ENCODE measurements around the gene NKX2-2. TPM values are rescaled to one million over a fixed set of nuclear protein-coding genes. Genes with fewer than 3 reads are reported as not detected.

NKX2-2 gene
- total and polyA plus RNA-seq, 4 donors: not detected

DNA sequence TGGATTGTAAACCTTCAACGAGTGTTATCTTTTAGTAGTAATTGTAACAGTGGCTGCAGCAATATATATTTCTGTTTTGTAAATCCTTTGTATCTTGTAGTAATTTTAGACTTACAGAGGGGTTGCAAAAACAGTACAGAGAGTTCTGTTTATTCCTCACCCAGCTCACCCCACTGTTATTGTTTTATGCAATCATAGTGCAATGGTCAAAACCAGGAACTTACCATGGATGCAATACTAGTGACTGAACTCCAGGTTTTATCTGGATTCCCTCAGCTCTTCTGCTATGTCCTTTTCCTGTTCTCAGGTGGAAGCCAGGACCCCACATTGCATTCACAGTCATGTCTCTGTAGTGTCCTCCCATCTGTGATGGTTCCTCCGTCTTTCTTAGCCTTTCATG lies 42.5 kb upstream of the NKX2-2 start (continued):
- TF ChIP-seq YY1 (IDR thresholded peaks at IDR 0.05): peak; percentile 54

DNA sequence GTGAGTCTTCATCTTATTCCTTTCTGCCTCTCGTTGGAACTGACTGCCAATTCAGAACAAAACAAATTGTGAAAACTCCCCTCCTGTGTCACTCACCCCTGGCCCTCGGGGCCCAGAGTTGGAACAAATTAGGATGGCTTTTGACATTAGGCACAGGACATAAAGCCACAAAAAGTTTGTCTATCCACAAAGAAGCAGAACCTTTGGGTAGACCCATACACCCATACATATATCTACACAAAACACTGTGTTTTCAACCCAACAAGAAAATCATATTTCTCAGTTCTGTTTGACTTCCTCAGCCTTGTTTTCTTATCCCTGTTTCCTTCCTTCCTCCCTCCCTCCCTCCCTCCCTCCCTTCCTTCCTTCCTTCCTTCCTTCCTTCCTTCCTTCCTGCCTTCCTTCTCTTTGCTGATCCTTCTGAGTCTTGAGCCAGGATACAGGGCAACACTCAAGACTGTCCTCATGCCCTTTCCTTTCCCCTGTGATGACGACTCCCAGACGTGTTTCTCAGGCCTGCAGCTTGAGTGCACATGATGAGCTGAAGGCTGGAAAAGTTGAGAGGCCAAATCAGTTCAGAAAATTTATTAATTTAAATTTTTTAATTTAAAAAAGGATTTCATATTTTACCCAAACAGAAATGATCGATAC lies 41.7 kb upstream of the NKX2-2 start:
- no peaks in the 10 kb centered on the region for H3K27me3 ChIP-seq (ENCODE audit: control insufficient read depth in 4 of 4, insufficient read depth in 4 of 4, low read length in 3 of 4)
- WGBS: 72% methylated on average over 5 of the region's 5 CpGs
- no peaks in the 10 kb centered on the region for H3K9me3 ChIP-seq (ENCODE audit: control insufficient read depth in 4 of 4, low read length in 3 of 4)
- no peak for DNase-seq (ENCODE audit: low spot score)
- H3K36me3 ChIP-seq (ENCODE audit: control insufficient read depth in 4 of 4, insufficient read depth in 3 of 4, low read depth in 1 of 4, low read length in 3 of 4): no peaks in the 10 kb centered on the region
- no peak overlapping the region for H3K9ac ChIP-seq (ENCODE audit: low read depth in 1 of 2, low read length in 2 of 2)
- TF ChIP-seq FOXA1 (IDR thresholded peaks at IDR 0.05) (no peak), FOXA2 (IDR thresholded peaks at IDR 0.05) (no peak), JUND (IDR thresholded peaks at IDR 0.05) (no peak), SP1 (IDR thresholded peaks at IDR 0.05) (no peak)
- TF ChIP-seq, protein P1, sequence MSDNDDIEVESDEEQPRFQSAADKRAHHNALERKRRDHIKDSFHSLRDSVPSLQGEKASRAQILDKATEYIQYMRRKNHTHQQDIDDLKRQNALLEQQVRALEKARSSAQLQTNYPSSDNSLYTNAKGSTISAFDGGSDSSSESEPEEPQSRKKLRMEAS (IDR thresholded peaks at IDR 0.05): no peak
- no peak overlapping the region for H3K27ac ChIP-seq (ENCODE audit: low read depth in 1 of 2, low read length in 2 of 2)
- peaks cover 0 to 7% (median 4%) of the 10 kb centered on the region in 4 donors for H3K4me1 ChIP-seq (ENCODE audit: control insufficient read depth in 4 of 4, insufficient read depth in 4 of 4, low read length in 3 of 4)
- H3K4me3 ChIP-seq (ENCODE audit: low read depth in 1 of 3, low read length in 3 of 3): no peak overlapping the region

DNA sequence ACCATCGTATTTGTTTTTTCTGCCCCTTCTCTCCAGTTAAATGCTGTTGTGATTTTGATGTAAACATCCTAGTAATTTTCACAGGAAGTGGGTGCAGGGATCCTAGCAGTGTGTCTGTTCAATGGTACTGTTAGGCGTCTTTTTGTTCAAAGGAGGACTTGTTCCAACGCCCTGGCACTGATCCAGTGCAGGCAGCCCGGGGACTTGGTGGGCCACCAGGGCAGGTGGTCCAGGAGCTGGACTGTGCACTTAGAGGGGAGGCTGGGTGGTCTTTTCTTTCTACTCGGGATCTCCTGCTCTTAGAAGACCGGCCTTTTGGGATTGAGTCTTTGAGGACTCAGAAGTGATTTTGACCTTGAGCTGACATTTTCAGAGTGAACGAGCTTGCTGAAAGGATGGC lies 41.1 kb upstream of the NKX2-2 start:
- H3K9ac ChIP-seq (ENCODE audit: low read depth in 1 of 2, low read length in 2 of 2): no peak overlapping the region
- TF ChIP-seq, protein P2, sequence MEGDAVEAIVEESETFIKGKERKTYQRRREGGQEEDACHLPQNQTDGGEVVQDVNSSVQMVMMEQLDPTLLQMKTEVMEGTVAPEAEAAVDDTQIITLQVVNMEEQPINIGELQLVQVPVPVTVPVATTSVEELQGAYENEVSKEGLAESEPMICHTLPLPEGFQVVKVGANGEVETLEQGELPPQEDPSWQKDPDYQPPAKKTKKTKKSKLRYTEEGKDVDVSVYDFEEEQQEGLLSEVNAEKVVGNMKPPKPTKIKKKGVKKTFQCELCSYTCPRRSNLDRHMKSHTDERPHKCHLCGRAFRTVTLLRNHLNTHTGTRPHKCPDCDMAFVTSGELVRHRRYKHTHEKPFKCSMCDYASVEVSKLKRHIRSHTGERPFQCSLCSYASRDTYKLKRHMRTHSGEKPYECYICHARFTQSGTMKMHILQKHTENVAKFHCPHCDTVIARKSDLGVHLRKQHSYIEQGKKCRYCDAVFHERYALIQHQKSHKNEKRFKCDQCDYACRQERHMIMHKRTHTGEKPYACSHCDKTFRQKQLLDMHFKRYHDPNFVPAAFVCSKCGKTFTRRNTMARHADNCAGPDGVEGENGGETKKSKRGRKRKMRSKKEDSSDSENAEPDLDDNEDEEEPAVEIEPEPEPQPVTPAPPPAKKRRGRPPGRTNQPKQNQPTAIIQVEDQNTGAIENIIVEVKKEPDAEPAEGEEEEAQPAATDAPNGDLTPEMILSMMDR (IDR thresholded peaks at IDR 0.05; ENCODE audit: low read depth, low read length, missing input control): no peak
- no peak for TF ChIP-seq RXRA (IDR thresholded peaks at IDR 0.05)
- TF ChIP-seq HNF4G (IDR thresholded peaks at IDR 0.05): no peak
- TF ChIP-seq, protein P3, sequence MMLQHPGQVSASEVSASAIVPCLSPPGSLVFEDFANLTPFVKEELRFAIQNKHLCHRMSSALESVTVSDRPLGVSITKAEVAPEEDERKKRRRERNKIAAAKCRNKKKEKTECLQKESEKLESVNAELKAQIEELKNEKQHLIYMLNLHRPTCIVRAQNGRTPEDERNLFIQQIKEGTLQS (IDR thresholded peaks at IDR 0.05): no peak
- no peak for TF ChIP-seq GABPA (IDR thresholded peaks at IDR 0.05 in 1 of 2, conservative IDR thresholded peaks at IDR 0.05 in 1 of 2)
- no peak for TF ChIP-seq HNF4A (conservative IDR thresholded peaks at IDR 0.05)
- TF ChIP-seq, protein P4, sequence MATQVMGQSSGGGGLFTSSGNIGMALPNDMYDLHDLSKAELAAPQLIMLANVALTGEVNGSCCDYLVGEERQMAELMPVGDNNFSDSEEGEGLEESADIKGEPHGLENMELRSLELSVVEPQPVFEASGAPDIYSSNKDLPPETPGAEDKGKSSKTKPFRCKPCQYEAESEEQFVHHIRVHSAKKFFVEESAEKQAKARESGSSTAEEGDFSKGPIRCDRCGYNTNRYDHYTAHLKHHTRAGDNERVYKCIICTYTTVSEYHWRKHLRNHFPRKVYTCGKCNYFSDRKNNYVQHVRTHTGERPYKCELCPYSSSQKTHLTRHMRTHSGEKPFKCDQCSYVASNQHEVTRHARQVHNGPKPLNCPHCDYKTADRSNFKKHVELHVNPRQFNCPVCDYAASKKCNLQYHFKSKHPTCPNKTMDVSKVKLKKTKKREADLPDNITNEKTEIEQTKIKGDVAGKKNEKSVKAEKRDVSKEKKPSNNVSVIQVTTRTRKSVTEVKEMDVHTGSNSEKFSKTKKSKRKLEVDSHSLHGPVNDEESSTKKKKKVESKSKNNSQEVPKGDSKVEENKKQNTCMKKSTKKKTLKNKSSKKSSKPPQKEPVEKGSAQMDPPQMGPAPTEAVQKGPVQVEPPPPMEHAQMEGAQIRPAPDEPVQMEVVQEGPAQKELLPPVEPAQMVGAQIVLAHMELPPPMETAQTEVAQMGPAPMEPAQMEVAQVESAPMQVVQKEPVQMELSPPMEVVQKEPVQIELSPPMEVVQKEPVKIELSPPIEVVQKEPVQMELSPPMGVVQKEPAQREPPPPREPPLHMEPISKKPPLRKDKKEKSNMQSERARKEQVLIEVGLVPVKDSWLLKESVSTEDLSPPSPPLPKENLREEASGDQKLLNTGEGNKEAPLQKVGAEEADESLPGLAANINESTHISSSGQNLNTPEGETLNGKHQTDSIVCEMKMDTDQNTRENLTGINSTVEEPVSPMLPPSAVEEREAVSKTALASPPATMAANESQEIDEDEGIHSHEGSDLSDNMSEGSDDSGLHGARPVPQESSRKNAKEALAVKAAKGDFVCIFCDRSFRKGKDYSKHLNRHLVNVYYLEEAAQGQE (IDR thresholded peaks at IDR 0.05): no peak
- TF ChIP-seq, protein P5, sequence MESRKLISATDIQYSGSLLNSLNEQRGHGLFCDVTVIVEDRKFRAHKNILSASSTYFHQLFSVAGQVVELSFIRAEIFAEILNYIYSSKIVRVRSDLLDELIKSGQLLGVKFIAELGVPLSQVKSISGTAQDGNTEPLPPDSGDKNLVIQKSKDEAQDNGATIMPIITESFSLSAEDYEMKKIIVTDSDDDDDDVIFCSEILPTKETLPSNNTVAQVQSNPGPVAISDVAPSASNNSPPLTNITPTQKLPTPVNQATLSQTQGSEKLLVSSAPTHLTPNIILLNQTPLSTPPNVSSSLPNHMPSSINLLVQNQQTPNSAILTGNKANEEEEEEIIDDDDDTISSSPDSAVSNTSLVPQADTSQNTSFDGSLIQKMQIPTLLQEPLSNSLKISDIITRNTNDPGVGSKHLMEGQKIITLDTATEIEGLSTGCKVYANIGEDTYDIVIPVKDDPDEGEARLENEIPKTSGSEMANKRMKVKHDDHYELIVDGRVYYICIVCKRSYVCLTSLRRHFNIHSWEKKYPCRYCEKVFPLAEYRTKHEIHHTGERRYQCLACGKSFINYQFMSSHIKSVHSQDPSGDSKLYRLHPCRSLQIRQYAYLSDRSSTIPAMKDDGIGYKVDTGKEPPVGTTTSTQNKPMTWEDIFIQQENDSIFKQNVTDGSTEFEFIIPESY (IDR thresholded peaks at IDR 0.05): no peak
- no peak for TF ChIP-seq FOXA2 (IDR thresholded peaks at IDR 0.05)
- H3K4me3 ChIP-seq (ENCODE audit: low read depth in 1 of 3, low read length in 3 of 3): no peak overlapping the region
- no peaks in the 10 kb centered on the region for H3K36me3 ChIP-seq (ENCODE audit: control insufficient read depth in 4 of 4, insufficient read depth in 3 of 4, low read depth in 1 of 4, low read length in 3 of 4)
- no peak for DNase-seq (ENCODE audit: low spot score)
- no peaks in the 10 kb centered on the region for H3K27me3 ChIP-seq (ENCODE audit: control insufficient read depth in 4 of 4, insufficient read depth in 4 of 4, low read length in 3 of 4)
- no peaks in the 10 kb centered on the region for H3K9me3 ChIP-seq (ENCODE audit: control insufficient read depth in 4 of 4, low read length in 3 of 4)
- 70% methylated on average over 7 of the region's 7 CpGs for WGBS
- H3K27ac ChIP-seq (ENCODE audit: low read depth in 1 of 2, low read length in 2 of 2): no peak overlapping the region
- peaks cover 0 to 7% (median 4%) of the 10 kb centered on the region in 4 donors for H3K4me1 ChIP-seq (ENCODE audit: control insufficient read depth in 4 of 4, insufficient read depth in 4 of 4, low read length in 3 of 4)

Measured in liver (tissue), 9 donors.